Femur (tissue), 1 donor: ENCODE measurements around the gene LRIG1.
A peak's percentile ranks its signal among the peaks of the same experiment; 100 is the strongest.

Experiments used
- DNase-seq: peaks from one replicate; pipeline ENCODE4 v3.0.0-alpha.2; 2017

Gene LRIG1, protein sequence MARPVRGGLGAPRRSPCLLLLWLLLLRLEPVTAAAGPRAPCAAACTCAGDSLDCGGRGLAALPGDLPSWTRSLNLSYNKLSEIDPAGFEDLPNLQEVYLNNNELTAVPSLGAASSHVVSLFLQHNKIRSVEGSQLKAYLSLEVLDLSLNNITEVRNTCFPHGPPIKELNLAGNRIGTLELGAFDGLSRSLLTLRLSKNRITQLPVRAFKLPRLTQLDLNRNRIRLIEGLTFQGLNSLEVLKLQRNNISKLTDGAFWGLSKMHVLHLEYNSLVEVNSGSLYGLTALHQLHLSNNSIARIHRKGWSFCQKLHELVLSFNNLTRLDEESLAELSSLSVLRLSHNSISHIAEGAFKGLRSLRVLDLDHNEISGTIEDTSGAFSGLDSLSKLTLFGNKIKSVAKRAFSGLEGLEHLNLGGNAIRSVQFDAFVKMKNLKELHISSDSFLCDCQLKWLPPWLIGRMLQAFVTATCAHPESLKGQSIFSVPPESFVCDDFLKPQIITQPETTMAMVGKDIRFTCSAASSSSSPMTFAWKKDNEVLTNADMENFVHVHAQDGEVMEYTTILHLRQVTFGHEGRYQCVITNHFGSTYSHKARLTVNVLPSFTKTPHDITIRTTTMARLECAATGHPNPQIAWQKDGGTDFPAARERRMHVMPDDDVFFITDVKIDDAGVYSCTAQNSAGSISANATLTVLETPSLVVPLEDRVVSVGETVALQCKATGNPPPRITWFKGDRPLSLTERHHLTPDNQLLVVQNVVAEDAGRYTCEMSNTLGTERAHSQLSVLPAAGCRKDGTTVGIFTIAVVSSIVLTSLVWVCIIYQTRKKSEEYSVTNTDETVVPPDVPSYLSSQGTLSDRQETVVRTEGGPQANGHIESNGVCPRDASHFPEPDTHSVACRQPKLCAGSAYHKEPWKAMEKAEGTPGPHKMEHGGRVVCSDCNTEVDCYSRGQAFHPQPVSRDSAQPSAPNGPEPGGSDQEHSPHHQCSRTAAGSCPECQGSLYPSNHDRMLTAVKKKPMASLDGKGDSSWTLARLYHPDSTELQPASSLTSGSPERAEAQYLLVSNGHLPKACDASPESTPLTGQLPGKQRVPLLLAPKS

DNA sequence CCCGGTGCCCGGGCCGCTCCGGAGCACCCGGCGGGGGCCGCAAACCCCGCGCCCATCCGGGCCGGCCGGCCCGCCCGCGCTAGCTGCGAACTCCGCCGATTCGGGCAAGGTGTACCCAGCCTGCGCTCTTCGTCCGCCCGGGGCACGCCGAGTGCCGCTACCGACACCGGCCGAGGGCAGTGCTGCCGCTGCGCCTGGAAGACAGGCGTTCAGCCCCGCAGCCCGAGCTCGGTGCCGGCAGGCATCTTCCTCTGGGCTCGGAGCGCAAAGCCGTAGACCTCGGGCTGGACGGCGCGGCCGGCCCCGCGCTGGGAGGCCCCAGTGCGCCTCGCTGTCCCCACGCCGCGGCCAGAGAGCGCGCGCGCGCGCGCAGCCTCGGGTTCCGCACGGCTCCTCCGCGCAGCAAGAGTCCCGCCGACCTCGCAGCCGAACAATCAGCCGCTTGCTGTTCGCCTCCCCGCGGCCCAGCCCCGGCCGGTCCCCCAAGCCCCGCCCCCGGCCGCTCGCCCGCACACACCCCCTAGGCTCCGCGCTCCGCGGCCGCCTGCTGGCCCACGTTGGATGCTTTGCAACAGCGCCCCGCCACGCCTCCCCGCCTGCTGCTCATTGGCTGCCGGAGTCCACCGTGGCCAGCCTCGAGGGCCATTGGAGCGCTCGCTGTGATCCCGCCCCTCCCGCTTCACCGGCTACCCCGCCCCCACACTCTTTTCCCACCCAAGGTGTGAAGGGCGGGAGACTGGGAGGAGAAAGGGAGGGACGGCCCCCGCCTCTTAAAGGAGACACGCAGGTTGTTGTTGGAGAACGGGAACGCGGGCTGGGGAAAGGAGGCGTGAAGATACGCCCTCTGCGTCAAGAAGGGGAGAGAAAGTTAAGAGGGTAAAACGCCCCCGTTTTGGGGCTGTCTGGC lies at the start of gene LRIG1:
Gene LRIG1, minus strand, starts transcription at position 447 of the 907 bp plus-strand sequence. CDS start 615 bp downstream, outside the sequence.
- peak; percentile 100 for DNase-seq

DNA sequence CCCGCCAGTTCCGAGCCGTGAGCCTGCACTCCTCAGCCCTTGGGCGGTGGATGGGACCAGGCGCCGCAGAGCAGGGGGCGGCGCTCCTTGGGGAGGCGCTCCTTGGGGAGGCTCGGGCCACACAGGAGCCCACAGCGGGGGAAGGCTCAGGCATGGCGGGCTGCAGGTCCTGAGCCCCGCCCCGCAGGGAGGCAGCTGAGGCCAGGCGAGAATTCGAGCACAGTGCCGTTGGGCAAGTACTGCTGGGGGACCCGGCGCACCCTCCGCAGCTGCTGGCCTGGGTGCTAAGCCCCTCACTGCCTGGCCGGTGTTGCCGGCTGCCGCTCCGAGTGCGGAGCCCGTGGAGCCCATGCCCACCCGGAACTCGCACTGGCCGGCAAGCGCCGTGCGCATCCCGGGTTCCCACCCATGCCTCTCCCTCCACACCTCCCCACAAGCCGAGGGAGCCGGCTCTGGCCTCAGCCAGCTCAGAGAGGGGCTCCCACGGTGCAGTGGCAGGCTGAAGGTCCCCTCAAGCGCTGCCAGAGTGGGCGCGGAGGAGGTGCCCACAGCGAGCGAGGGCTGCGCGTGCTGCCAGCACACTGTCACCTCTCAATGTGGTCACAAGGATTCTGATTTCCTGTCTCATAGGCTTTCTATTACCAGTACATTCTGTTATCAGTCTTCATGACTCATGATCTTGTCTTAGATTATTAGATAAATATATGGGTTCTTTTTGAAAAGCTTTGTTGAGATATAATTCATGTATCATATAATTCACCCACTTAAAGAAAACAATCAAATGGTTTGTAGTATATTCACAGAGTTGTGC lies 44.0 kb upstream of the LRIG1 start:
- DNase-seq = no peak

- DNase-seq = no peak
Observed at GRCh38 chr3:66542153-66542552, 41.3 kb upstream of the LRIG1 start.

GRCh38 chr3:66539466-66539989 lies 38.7 kb upstream of the LRIG1 start:
- no peak for DNase-seq

DNA sequence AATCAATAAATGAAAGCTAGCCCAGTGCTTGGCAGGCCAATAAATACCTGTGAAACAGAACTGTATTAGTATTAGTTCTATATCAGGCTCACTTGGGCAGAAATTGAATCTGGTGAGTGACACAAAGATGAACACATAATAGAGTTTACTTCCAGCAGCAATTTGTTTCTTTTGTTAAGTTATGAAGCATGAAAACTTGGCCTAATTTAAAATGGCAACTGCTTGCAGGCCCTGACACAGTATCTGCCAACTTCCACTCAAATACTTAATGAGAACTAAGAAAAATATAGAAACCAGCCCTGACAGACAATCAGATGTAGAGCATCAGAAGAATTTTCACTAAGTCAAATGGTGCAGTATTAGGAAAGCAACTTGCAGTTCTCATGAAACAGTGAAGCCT lies 37.6 kb upstream of the LRIG1 start:
- DNase-seq = no peak

- no peak for DNase-seq
Observed at GRCh38 chr3:66537735-66538134, 36.9 kb upstream of the LRIG1 start.

- no peak for DNase-seq
Observed at GRCh38 chr3:66536791-66537190, 36.0 kb upstream of the LRIG1 start.

- no peak for DNase-seq
Observed at GRCh38 chr3:66534304-66534845, 33.6 kb upstream of the LRIG1 start.

- no peak for DNase-seq
Observed at GRCh38 chr3:66532613-66533012, 31.8 kb upstream of the LRIG1 start.

GRCh38 chr3:66532160-66532587 lies 31.4 kb upstream of the LRIG1 start:
- DNase-seq = no peak

GRCh38 chr3:66531256-66531655 lies 30.4 kb upstream of the LRIG1 start:
- DNase-seq = no peak

DNA sequence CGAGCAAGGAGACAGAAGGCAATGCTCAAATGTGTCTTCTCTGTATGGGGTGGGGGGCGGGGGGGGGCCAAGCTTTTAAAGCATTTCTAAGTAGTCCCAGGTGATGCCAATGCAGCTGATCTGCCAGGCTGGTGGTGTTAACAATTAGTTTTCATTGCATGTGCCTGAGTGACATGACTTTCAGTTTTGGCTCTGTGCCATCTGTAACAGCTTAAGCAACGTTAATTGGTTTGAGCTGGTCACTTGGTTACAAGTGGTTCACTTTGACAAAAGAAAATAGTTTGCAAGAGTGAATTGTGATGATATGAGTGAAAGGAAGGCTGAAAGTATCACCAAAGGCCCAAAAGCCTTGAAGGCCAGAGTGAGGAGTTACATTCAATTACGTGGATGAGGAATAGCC lies 26.4 kb upstream of the LRIG1 start:
- DNase-seq = no peak

DNA sequence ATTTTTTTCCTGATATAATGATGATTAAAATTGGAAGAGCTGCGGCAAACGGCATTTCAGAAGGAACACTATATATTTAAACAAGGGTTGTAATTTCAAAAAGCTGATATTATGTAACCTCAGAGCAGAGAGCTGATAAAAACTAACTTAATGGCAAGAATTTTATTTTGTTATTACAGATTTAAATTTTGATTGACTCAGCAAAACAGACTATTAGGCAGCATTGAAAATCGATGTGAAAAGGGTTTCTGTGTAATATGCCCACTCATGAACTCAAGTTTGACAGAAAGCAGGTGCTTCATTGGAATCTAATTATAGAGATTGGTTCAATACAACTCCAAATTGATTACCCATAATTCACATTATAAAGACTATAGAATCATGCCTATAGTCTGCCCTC lies 24.9 kb upstream of the LRIG1 start:
- no peak for DNase-seq

GRCh38 chr3:66520724-66521123 lies 19.9 kb upstream of the LRIG1 start:
- no peak for DNase-seq

DNA sequence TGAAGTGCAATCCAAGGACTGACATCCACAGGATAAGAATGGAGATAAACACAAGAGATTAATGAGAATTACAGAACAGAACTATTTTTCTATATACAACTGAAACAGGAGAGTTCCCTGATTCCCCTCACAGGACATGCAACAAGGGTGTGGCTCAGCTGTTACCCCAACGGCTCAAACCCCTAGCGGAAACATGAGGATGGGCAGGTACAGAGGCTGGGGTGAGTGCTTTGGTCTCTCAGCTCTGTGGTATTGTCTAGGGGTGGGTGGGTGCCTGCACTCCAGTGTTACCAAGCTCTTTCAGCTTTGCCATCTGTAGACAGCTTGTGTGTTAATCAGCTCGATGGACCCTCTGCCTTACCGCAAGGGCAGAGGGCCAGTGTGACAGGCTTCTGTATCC lies 17.8 kb upstream of the LRIG1 start:
- no peak for DNase-seq

DNA sequence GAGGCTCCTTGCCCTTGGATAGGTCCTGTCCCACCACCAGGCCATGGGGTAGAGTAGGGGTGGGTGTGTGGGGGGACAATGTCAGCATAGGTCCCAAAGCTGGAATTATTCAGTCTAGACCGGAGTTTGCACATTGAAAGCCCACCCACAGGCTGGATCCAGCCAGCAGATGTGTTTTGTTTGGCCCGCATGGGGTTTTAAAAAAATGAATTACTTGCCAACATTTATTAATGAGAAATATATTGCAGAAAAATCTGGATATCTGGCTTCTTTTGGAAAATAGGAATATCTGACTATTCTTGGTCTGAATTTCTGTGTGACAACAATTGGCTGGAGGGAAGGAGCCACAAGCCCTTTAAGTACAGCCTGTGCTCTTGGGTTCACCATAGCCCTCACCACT lies 17.3 kb upstream of the LRIG1 start:
- peak; percentile 35 for DNase-seq

DNA sequence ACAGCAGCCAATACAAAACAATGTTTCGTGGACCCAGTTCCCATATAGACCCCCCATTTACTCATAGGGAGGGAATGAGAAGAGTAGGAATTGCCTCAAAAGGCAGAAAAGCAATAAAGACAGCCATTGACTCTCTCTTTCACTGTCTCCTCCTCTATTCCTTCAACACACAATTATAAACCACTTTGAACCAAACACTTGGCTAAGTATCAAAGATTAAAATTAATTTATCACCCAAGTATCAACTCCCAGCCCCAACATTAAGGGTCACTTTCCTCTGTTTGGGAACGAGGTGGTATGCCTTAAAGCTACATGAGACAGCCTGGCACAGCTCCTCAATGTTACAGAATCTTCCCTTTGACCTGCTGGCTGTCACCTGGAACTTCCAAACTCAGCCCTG lies 16.4 kb upstream of the LRIG1 start:
- DNase-seq = no peak

- no peak for DNase-seq
Observed at GRCh38 chr3:66508461-66508860, 7.6 kb upstream of the LRIG1 start.

DNA sequence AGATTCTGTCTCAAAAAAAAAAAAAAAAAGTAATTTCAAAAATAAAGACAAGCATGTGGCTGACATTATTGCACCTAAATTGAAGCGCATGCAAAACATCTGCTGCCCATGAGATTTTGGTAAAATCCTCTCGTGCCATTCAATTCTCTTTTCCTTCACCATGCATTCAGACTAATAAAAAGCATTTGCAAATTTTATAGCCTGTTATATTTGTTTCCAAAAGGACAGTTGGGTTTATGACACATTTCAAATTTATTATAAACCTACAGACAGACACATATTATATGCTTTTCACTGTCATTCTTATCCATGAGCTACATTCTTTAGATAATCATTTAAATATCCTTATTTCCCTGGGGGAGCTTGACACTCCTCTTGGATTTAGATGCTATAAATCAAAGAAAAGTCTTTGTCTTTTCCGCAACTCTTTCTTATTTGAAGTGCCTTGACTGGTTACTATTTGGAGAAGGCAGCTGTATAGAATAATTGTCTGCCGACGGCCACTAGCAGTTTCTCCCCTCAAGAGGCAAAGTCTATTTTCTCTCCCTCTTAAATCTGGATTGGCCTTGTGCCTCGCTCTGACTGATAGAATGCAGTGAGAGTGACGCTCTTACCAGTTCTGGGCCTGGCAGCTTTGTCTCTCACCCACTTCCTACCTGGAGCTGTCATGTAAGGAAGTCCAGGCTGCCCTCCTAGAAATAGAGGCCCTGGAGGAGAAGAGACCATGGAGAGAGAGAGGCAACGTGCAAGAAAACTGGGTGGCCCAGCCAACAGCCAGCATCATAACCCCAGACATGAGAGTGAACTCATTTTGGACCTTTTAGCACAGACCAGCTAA lies 6.8 kb upstream of the LRIG1 start:
- no peak for DNase-seq

DNA sequence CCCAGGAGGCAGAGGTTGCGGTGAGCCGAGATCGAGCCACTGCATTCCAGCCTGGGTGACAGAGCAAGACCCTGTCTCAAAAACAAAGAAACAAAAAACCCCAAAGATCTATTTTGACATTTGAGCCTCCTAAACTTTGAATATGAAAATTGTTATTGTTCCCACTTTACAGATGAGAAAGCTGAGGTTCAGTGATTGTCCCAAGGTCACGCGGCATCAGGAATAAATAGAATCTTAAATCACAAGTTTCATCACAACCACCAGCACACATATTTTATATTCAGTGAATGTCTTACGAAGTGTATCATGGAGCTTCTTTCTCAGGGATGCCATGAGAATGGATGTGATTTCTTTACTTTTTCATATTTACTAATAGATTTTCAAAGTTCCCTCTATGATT lies 5.3 kb upstream of the LRIG1 start:
- no peak for DNase-seq
